ENCODE results near the gene S100A7.
A peak's percentile ranks its signal among the peaks of the same experiment; 100 is the strongest.

The S100A7 gene

GRCh38 chr1:153460551-153460950 is at the start of gene S100A7:
Gene S100A7, minus strand, starts transcription at chr1:153460651. Its CDS starts 1,638 bp downstream, at chr1:153459013.
- no peak for DNase-seq

DNA sequence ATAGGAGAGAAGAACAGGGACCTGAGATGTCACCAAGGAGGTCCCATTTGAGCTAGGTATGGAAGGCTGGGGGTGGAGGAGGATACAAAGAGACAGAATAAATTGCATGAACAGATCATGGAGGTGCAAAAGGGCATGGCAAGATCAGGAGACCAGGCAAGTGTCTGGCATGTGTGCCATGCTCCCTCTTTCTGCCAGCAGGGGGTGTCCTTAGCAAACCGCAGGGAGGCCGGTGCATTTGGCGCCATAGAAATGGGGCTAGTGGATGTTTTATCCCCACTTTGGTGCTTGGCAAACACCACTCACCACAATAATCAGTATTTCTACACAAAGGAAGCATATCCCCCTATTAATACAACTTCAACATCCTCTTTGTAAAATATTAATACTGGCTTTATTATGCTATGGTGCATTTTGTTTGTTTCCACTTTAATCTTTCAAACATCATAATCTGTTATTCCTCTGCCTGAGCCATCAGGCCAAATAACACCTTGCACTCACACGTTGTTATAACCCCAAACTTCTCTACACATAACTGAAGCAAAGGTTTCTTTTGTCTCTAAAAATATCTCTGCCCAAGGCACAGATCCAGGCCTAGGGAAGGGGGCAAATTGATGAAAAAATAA is 49.4 kb upstream of the S100A7 start:
- DNase-seq, result no peak

GRCh38 chr1:153509036-153509435 is 48.6 kb upstream of the S100A7 start:
- no peak for DNase-seq

- no peak for DNase-seq
These were observed 47.6 kb upstream of the S100A7 start for GRCh38 chr1:153507926-153508583.

- no peak for DNase-seq
These were observed 46.5 kb upstream of the S100A7 start for GRCh38 chr1:153506831-153507413.

DNA sequence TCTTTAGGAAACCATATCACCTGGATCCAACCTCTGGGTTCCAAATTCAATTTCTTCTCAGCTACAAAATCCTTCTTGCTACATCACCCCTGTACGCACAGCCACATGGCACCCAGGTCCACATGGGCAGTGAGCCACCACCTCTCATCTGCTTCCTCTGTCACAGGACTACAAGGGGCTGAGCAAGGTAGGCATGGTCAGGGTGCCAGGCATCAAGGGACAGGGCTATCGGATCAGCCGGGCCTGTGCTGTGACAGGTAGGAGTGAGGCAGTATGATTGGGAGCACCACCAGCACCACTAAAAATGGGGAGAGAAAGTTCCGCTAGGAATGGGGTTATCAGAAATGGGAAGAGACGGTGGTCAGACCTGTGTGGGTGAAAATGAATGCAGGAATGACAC is 45.9 kb upstream of the S100A7 start:
- no peak for DNase-seq

DNA sequence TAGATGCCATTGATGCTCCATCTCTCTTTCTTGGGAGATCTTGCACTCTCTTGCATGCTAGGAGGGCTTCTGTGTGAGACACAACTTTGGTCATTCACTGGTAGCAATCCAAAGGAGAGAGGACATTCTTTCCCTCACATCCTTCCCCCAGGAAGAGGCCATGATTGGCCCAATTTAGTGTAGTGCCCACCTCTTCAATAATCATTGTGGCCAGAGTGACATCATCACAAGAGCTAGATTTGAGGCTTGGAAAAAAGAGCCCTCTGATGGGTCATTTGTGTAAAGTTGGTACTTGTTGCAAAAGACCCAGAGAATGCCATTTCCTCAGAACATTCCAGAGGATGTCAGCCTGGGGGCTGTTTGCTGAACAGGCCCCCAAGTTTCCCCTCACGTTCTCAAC is 45.1 kb upstream of the S100A7 start:
- DNase-seq, result no peak

DNA sequence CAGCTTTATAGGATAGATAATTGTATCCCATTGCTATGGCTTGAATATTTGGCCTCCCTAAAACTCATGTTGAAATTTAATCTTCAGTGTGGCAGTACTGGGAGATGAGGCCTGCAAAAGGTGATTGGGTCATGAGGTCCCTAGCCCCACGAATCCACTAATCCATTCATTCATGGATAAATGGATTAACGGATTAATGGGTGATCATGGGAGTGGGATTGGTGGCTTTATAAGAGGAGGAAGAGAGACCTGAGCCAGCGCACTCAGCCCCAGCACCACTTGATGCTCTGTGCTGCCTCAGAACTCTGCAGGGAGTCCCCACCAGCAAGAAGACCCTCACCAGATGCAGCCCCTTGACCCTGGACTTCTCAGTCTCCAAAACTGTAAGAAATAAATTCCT is 43.3 kb upstream of the S100A7 start:
- DNase-seq, result no peak

GRCh38 chr1:153498746-153499145 is 38.3 kb upstream of the S100A7 start:
- no peak for DNase-seq

- DNase-seq, result no peak
These were observed 35.1 kb upstream of the S100A7 start for GRCh38 chr1:153495536-153495935.

DNA sequence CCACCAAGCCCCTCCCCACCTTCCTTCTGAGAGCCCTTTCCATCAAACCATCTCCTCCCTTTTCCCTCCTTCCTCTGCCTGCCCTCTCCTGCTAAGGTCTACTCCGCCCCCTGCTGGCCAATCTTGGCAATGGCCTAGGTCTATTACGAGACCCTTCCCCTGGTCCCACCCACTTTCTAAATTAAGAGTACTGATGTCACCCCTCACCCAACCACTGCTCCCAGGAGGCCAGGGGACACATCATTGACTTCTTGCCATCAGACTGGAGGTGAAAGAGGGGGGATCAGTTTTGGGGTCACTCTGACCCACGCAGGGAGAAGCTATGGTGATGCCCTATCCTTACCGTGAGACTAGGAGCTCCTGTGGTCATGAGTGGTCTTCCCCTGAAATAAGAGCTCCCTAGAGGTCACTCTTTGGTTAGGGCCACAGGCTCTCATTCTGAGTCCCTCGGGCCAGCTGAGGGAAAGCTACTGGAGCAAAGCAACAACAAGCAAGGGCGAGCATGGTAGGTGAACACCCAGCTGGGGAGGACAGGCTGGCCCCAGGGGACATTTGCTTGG is 34.6 kb upstream of the S100A7 start:
- peak in 1 of 2 donors; percentile 51 for DNase-seq

GRCh38 chr1:153493343-153493960 is 33.0 kb upstream of the S100A7 start:
- no peak for DNase-seq

DNA sequence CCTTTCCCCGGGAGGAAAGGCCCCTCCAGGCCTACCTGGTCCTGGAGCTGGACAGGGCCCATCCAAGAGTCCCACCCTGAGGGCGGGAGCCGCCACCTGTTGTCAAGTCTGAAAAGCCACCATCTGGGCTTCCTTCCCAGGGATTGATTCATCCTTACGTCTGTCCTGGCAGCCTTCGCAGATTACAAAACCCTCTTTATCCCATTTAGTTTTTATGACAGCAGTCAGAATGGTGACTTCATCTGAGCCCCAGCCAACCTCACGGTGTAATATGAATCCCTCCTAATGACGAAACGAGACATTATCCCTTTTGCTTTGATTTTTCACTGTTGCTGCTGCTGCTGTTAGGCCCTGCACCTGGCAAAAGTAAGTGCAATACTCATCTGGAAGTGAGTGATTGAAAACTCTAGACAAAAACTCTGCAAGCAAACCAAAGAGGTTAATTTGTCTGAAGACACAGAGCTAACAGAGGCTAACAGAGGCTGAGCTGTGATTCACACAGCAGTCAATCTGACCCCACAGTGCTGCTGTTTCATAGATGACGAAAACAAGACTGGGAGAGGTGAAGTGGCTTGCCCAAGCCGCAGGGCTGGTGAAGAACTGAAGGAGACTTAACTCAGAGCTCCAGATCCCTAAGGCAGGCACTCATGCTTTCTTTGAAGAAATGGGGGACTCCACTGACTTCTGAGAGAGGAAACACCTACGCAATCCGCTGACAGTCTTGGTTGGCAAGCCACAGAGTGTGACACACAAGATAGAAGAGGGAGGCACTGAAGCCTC is 30.0 kb upstream of the S100A7 start:
- DNase-seq, result peak in 1 of 2 donors; percentile 27

DNA sequence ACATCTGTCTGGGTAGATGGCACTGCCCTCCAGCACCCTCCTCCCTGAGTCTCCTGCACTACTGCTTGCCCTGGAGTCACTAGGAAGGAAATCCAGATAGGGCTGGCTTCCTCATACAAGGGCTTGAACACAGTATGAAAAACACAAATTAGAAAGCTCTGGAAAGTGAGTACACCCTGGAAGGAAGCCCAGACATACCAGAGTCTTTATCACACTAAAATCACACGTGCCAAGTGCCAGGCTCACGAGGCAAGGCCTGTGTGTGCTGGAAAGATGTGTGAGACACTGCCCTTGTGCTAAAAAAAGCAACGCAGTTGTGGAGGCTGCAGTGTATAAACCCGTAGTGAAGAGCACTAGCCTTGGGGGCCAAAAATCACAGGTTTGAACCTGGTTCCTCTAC is 28.3 kb upstream of the S100A7 start:
- DNase-seq, result no peak

DNA sequence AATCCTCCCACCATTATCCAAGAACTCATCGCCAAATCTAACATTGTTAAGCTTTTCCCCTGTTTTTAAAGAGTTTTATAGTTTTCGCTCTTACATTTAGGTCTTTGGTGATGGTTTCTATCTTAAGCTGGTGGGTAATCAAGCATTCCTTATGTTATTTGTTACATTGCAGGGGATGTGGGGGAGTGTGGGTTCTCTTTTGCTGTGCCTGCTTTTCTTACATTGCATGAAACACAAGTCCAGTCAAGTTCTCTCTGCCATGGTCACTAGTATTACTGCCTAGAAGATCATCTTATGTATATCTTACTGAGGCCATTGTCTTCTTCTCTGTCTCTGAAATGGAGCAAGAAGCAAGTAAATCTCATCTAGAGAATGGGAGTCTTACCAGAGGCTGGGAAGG is 27.3 kb upstream of the S100A7 start:
- no peak for DNase-seq

- no peak for DNase-seq
These were observed 25.4 kb upstream of the S100A7 start for GRCh38 chr1:153485863-153486262.

GRCh38 chr1:153483776-153484175 is 23.3 kb upstream of the S100A7 start:
- DNase-seq, result no peak

DNA sequence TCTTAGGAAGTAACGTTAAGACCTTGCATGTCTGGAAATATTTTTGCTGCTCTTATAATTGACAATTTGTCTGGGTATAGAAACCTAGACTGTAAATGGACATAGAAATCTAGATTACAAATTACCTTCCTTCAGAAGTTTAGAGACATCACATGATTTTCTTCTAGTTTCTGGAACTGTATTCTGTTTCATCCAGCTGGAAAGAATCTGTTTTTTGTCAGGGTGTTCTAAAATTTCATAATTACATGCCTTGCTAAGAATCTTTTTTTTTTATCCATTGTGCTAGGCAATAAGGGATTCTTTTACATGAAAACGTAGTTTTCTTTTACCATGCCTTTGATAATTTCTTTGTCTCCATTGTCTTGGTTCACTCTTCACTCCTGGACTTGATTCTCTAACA is 20.7 kb upstream of the S100A7 start:
- no peak for DNase-seq

GRCh38 chr1:153478692-153479618 is 18.5 kb upstream of the S100A7 start:
- no peak for DNase-seq

- no peak for DNase-seq
These were observed 17.7 kb upstream of the S100A7 start for GRCh38 chr1:153478047-153478691.

GRCh38 chr1:153476491-153477093 is 16.1 kb upstream of the S100A7 start:
- no peak for DNase-seq

Measured in hippocampal formation (tissue), 2 donors.